OCI-LY3 (cell line): Measurements from ENCODE around the gene TMEM88.

Experiments
- EZH2phosphoT487 ChIP-seq: fragments of 200-600 bp; shearing (Covaris generic); IDR thresholded peaks from 2 replicates; pipeline ENCODE4 v1.6.1; 2018; ENCODE audit warnings: antibody characterized with exemption, mixed run types, low read depth
- TF ChIP-seq, protein P1 (sequence below): fragments of 200-600, 300-600 bp; sonication (generic); IDR thresholded peaks from 2 replicates; pipeline ENCODE4 v1.5.1; 2014; ENCODE audit warnings: antibody characterized with exemption, low read length, low read depth

DNA sequence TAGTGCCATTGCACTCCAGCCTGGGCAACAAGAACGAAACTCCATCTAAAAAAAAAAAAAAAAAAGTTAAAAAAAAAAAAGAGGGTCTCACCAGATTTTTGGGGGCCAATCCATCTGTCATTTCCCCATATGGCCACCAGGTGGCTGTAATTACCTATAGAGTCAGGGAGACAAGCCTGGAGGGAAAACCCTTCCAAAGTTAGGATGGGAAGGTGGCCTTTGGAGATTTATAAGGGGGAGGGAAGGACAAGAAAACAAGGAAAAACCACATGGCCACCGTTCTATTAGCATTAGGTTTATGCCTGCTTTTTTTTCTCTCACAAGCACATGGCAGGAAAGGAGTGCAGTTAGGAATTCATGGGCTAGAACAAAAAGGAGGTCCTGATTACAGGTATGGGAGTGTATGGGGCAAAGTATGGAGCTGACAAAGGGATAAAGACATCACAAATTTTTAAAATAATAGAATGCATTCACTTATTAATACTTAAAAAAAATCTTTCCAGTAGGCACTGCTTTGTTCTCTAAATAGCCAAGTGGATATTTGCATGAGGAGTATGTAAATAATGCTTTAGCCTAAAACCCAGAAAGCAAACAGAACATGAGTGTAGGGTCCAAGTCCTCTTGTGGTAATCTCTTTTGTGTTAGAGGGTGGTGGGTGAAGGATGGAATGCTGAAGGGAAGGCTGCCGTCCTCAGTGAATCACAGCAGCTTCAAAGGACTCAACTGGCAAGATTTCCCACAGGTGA is 8.0 kb downstream of the TMEM88 start:
- TF ChIP-seq, protein P1, sequence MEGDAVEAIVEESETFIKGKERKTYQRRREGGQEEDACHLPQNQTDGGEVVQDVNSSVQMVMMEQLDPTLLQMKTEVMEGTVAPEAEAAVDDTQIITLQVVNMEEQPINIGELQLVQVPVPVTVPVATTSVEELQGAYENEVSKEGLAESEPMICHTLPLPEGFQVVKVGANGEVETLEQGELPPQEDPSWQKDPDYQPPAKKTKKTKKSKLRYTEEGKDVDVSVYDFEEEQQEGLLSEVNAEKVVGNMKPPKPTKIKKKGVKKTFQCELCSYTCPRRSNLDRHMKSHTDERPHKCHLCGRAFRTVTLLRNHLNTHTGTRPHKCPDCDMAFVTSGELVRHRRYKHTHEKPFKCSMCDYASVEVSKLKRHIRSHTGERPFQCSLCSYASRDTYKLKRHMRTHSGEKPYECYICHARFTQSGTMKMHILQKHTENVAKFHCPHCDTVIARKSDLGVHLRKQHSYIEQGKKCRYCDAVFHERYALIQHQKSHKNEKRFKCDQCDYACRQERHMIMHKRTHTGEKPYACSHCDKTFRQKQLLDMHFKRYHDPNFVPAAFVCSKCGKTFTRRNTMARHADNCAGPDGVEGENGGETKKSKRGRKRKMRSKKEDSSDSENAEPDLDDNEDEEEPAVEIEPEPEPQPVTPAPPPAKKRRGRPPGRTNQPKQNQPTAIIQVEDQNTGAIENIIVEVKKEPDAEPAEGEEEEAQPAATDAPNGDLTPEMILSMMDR = peak; percentile 59
- no peak for TF ChIP-seq EZH2phosphoT487
